ENCODE results near the gene RABL6.

RABL6 gene

GRCh38 chr9:136847088-136847825, 39.5 kb downstream of the RABL6 start:
- Mint-ChIP-seq H3K4me1 (ENCODE audit: low read depth) (peaks cover 7% of the 10 kb centered on the region), H3K36me3 (ENCODE audit: low read depth) (peaks cover 5% of the 10 kb centered on the region), H3K4me3 (peak overlapping the region; percentile 94), H3K9me3 (no peaks in the 10 kb centered on the region), H3K27me3 (ENCODE audit: low read depth) (peaks cover 10% of the 10 kb centered on the region), H3K27ac (peak overlapping the region; percentile 90)

- H3K9me3 Mint-ChIP-seq = no peaks in the 10 kb centered on the region
- peaks cover 7% of the 10 kb centered on the region for H3K4me1 Mint-ChIP-seq (ENCODE audit: low read depth)
- H3K27me3 Mint-ChIP-seq (ENCODE audit: low read depth) = peaks cover 10% of the 10 kb centered on the region
- H3K4me3 Mint-ChIP-seq = peak overlapping the region; percentile 94
- H3K27ac Mint-ChIP-seq = peak overlapping the region; percentile 90
- H3K36me3 Mint-ChIP-seq (ENCODE audit: low read depth) = peaks cover 5% of the 10 kb centered on the region
Measured at GRCh38 chr9:136847826-136848392, 40.2 kb downstream of the RABL6 start.

GRCh38 chr9:136848393-136849037, 40.8 kb downstream of the RABL6 start:
- H3K27me3 Mint-ChIP-seq (ENCODE audit: low read depth) = peaks cover 10% of the 10 kb centered on the region
- peaks cover 5% of the 10 kb centered on the region for H3K36me3 Mint-ChIP-seq (ENCODE audit: low read depth)
- H3K4me1 Mint-ChIP-seq (ENCODE audit: low read depth) = peaks cover 7% of the 10 kb centered on the region
- H3K9me3 Mint-ChIP-seq = no peaks in the 10 kb centered on the region
- H3K27ac Mint-ChIP-seq = peak overlapping the region; percentile 92
- peak overlapping the region; percentile 94 for H3K4me3 Mint-ChIP-seq

GRCh38 chr9:136849038-136849959, 41.6 kb downstream of the RABL6 start, which contains the start of gene PHPT1:
Gene PHPT1 (plus strand): TSS chr9:136849409. CDS start chr9:136849431, 22 bp downstream.
- H3K27me3 Mint-ChIP-seq (ENCODE audit: low read depth) = peaks cover 10% of the 10 kb centered on the region
- peaks cover 7% of the 10 kb centered on the region for H3K4me1 Mint-ChIP-seq (ENCODE audit: low read depth)
- H3K4me3 Mint-ChIP-seq = peak within 1 kb of the TSS; percentile 94
- H3K36me3 Mint-ChIP-seq (ENCODE audit: low read depth) = peaks cover 5% of the 10 kb centered on the region
- no peaks in the 10 kb centered on the region for H3K9me3 Mint-ChIP-seq
- peak within 1 kb of the TSS; percentile 92 for H3K27ac Mint-ChIP-seq

- H3K4me1 Mint-ChIP-seq (ENCODE audit: low read depth) = peaks cover 7% of the 10 kb centered on the region
- H3K27me3 Mint-ChIP-seq (ENCODE audit: low read depth) = peaks cover 9% of the 10 kb centered on the region
- peaks cover 5% of the 10 kb centered on the region for H3K36me3 Mint-ChIP-seq (ENCODE audit: low read depth)
- peak overlapping the region; percentile 85 for H3K4me3 Mint-ChIP-seq
- no peaks in the 10 kb centered on the region for H3K9me3 Mint-ChIP-seq
- H3K27ac Mint-ChIP-seq = peak overlapping the region; percentile 89
Measured at GRCh38 chr9:136849960-136850865, 42.5 kb downstream of the RABL6 start.

- Mint-ChIP-seq H3K9me3 (no peaks in the 10 kb centered on the region), H3K36me3 (ENCODE audit: low read depth) (peaks cover 5% of the 10 kb centered on the region), H3K4me3 (peak overlapping the region; percentile 25), H3K27me3 (ENCODE audit: low read depth) (peaks cover 7% of the 10 kb centered on the region), H3K4me1 (ENCODE audit: low read depth) (peaks cover 7% of the 10 kb centered on the region), H3K27ac (no peak overlapping the region)
Measured at GRCh38 chr9:136850866-136851775, 43.4 kb downstream of the RABL6 start.

GRCh38 chr9:136851941-136852663, 44.4 kb downstream of the RABL6 start, which contains the start of gene MAMDC4:
Gene MAMDC4 (plus strand): TSS chr9:136852346. CDS start chr9:136852417, 71 bp downstream.
- H3K36me3 Mint-ChIP-seq (ENCODE audit: low read depth) = peaks cover 2% of the 10 kb centered on the region
- peaks cover 4% of the 10 kb centered on the region for H3K27me3 Mint-ChIP-seq (ENCODE audit: low read depth)
- no peaks in the 10 kb centered on the region for H3K9me3 Mint-ChIP-seq
- peaks cover 7% of the 10 kb centered on the region for H3K4me1 Mint-ChIP-seq (ENCODE audit: low read depth)
- no peak within 1 kb of the TSS for H3K27ac Mint-ChIP-seq
- peak within 1 kb of the TSS; percentile 25 for H3K4me3 Mint-ChIP-seq

GRCh38 chr9:136852664-136853595, 45.2 kb downstream of the RABL6 start:
- no peak overlapping the region for H3K27ac Mint-ChIP-seq
- H3K27me3 Mint-ChIP-seq (ENCODE audit: low read depth) = no peaks in the 10 kb centered on the region
- H3K36me3 Mint-ChIP-seq (ENCODE audit: low read depth) = no peaks in the 10 kb centered on the region
- no peak overlapping the region for H3K4me3 Mint-ChIP-seq
- peaks cover 3% of the 10 kb centered on the region for H3K4me1 Mint-ChIP-seq (ENCODE audit: low read depth)
- H3K9me3 Mint-ChIP-seq = no peaks in the 10 kb centered on the region

- H3K4me3 Mint-ChIP-seq = no peak overlapping the region
- H3K9me3 Mint-ChIP-seq = no peaks in the 10 kb centered on the region
- H3K36me3 Mint-ChIP-seq (ENCODE audit: low read depth) = no peaks in the 10 kb centered on the region
- H3K27ac Mint-ChIP-seq = no peak overlapping the region
- H3K4me1 Mint-ChIP-seq (ENCODE audit: low read depth) = peaks cover 2% of the 10 kb centered on the region
- H3K27me3 Mint-ChIP-seq (ENCODE audit: low read depth) = no peaks in the 10 kb centered on the region
Measured at GRCh38 chr9:136853596-136854112, 45.9 kb downstream of the RABL6 start.

GRCh38 chr9:136854113-136854841, 46.5 kb downstream of the RABL6 start:
- Mint-ChIP-seq H3K27me3 (ENCODE audit: low read depth) (no peaks in the 10 kb centered on the region), H3K36me3 (ENCODE audit: low read depth) (no peaks in the 10 kb centered on the region), H3K9me3 (no peaks in the 10 kb centered on the region), H3K27ac (no peak overlapping the region), H3K4me3 (no peak overlapping the region), H3K4me1 (ENCODE audit: low read depth) (peaks cover 2% of the 10 kb centered on the region)

Data from T-helper 1 cell treated with Interleukin-12 subunit alpha and Interleukin-12 subunit beta and Interleukin-4 antibody, amounts not matched to agents 30 μg/mL and 1 μg/mL, for 36 hours (primary cell).